ENCODE data around the gene ZNF692. TPM values are rescaled to one million over a fixed set of nuclear protein-coding genes. Genes with fewer than 3 reads are reported as not detected.

ZNF692 gene
- total and polyA plus RNA-seq, 2 of the 13 experiments (the other 11 are each of a cell fraction or from before 2014, with no cell fraction given), result 27.3 to 45.8 TPM

GRCh38 chr1:248871837-248872401 is 13.0 kb upstream of the ZNF692 start:
- DNase-seq (ENCODE audit: low spot score) (no peak), ATAC-seq (no peak), FAIRE-seq (no peak)
- Histone ChIP-seq H2AFZ (ENCODE audit: low read length) (no peak overlapping the region), H4K20me1 (ENCODE audit: insufficient read depth, low read length) (no peaks in the 10 kb centered on the region), H3K27ac (ENCODE audit: extremely low read length, insufficient read depth, low read length) (peak overlapping the region; percentile 95), H3K9ac (ENCODE audit: insufficient read depth, low read depth, low read length) (0 out of 2 replicates have a peak overlapping the region, but pooled peaks have one; percentile 89), H3K4me3 (replicated peaks in 1 of 3; ENCODE audit: insufficient read depth in 1 of 3, low read depth in 2 of 3, low read length in 3 of 3) (peak overlapping the region in 2 of 3 experiments; percentile 85 to 87; a peak in 5 of 6 replicates), H3K4me2 (ENCODE audit: low read depth, low read length) (peak overlapping the region; percentile 96), H3K27me3 (ENCODE audit: control insufficient read depth in 1 of 2, insufficient read depth in 2 of 2, low read length in 2 of 2) (peaks cover 0 to 1% of the 10 kb centered on the region in 2 experiments; a peak in 2 of 5 replicates), H3K9me3 (ENCODE audit: low read length) (no peaks in the 10 kb centered on the region), H3K79me2 (ENCODE audit: insufficient read depth, low read length) (no peaks in the 10 kb centered on the region), H3K36me3 (replicated peaks in 1 of 2; ENCODE audit: control insufficient read depth in 1 of 2, insufficient read depth in 2 of 2, low read length in 2 of 2) (no peaks in the 10 kb centered on the region), H3K4me1 (ENCODE audit: insufficient read depth, low read length) (peaks cover 9% of the 10 kb centered on the region)
- ChIA-PET POLR2A (interaction anchor here (0.9 to 3.3 kb wide), 4 partner anchors 13 to 46 kb away, joined by 3 to 44 read pairs (median 22); partner anchors contain the start of genes SH3BP5L, ZNF672 and ZNF692), CTCF (ENCODE audit: low intra/inter-chr PET ratio, low total read pairs) (no interaction called here)
- BruUV-seq (replicated peaks), result no TSS peak
- TF ChIP-seq, protein P1, sequence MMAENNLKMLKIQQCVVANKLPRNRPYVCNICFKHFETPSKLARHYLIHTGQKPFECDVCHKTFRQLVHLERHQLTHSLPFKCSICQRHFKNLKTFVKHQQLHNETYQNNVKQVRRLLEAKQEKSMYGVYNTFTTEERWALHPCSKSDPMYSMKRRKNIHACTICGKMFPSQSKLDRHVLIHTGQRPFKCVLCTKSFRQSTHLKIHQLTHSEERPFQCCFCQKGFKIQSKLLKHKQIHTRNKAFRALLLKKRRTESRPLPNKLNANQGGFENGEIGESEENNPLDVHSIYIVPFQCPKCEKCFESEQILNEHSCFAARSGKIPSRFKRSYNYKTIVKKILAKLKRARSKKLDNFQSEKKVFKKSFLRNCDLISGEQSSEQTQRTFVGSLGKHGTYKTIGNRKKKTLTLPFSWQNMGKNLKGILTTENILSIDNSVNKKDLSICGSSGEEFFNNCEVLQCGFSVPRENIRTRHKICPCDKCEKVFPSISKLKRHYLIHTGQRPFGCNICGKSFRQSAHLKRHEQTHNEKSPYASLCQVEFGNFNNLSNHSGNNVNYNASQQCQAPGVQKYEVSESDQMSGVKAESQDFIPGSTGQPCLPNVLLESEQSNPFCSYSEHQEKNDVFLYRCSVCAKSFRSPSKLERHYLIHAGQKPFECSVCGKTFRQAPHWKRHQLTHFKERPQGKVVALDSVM (CRISPR knock-in tag; IDR thresholded peaks at IDR 0.05), result peak; percentile 79
- TF ChIP-seq SNAPC5 (CRISPR knock-in tag; IDR thresholded peaks at IDR 0.05; ENCODE audit: borderline replicate concordance), result no peak
- TF ChIP-seq EED (CRISPR knock-in tag; IDR thresholded peaks at IDR 0.05), result no peak
- no peak for TF ChIP-seq ZNF224 (CRISPR knock-in tag; IDR thresholded peaks at IDR 0.05)
- no peak for TF ChIP-seq ZNF430 (CRISPR knock-in tag; IDR thresholded peaks at IDR 0.05)
- TF ChIP-seq, protein P2, sequence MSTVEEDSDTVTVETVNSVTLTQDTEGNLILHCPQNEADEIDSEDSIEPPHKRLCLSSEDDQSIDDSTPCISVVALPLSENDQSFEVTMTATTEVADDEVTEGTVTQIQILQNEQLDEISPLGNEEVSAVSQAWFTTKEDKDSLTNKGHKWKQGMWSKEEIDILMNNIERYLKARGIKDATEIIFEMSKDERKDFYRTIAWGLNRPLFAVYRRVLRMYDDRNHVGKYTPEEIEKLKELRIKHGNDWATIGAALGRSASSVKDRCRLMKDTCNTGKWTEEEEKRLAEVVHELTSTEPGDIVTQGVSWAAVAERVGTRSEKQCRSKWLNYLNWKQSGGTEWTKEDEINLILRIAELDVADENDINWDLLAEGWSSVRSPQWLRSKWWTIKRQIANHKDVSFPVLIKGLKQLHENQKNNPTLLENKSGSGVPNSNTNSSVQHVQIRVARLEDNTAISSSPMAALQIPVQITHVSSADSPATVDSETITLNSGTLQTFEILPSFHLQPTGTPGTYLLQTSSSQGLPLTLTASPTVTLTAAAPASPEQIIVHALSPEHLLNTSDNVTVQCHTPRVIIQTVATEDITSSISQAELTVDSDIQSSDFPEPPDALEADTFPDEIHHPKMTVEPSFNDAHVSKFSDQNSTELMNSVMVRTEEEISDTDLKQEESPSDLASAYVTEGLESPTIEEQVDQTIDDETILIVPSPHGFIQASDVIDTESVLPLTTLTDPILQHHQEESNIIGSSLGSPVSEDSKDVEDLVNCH (CRISPR knock-in tag; IDR thresholded peaks at IDR 0.05), result no peak
- TF ChIP-seq ZBTB46 (CRISPR knock-in tag; IDR thresholded peaks at IDR 0.05; ENCODE audit: borderline replicate concordance), result no peak
- no peak for TF ChIP-seq ZNF691 (CRISPR knock-in tag; IDR thresholded peaks at IDR 0.05; ENCODE audit: borderline replicate concordance, low read depth)
- no peak for TF ChIP-seq UBTF (CRISPR knock-in tag; IDR thresholded peaks at IDR 0.05)
- intact Hi-C loops (cut with micrococcal nuclease; ENCODE audit: unreplicated experiment), result loop anchor here (2.0 kb wide), 1 partner anchor 47 kb away; the partner anchor contains the start of gene SH3BP5L
- 90% methylated on average over 3 of the region's 3 CpGs for WGBS (ENCODE audit: low lambda C conversion rate)
- in situ Hi-C loops (cut with HindIII; ENCODE audit: extremely low pct_ligation_motif_present, low pct_unique_long_range_greater_than_20kb), result no loop called here

Measured in HepG2 (cell line).